Measurements from ENCODE around the gene SP2.

SP2 gene

GRCh38 chr17:47949197-47949759, 53.2 kb downstream of the SP2 start:
- peak; percentile 94 for TF ChIP-seq CTCF (IDR thresholded peaks at IDR 0.05; ENCODE audit: low read depth, low read length, missing control alignments)
- Histone ChIP-seq H3K4me3 (ENCODE audit: low read depth, low read length) (peak overlapping the region; percentile 12), H3K27me3 (replicated peaks) (no peaks in the 10 kb centered on the region), H3K27ac (no peak overlapping the region), H3K36me3 (replicated peaks) (peaks cover 12% of the 10 kb centered on the region)
- in situ Hi-C loops (cut with HindIII; ENCODE audit: low pct_ligation_motif_present, low sequenced_read_pairs): no loop called here
- peak; percentile 70 for DNase-seq

- no peaks in the 10 kb centered on the region for H3K27me3 ChIP-seq (replicated peaks)
- peaks cover 12% of the 10 kb centered on the region for H3K36me3 ChIP-seq (replicated peaks)
- H3K4me3 ChIP-seq (ENCODE audit: low read depth, low read length): no peak overlapping the region
- TF ChIP-seq CTCF (IDR thresholded peaks at IDR 0.05; ENCODE audit: low read depth, low read length, missing control alignments): no peak
- in situ Hi-C loops (cut with HindIII; ENCODE audit: low pct_ligation_motif_present, low sequenced_read_pairs): no loop called here
- DNase-seq: no peak
- no peak overlapping the region for H3K27ac ChIP-seq
Measured at GRCh38 chr17:47949946-47950345, 53.9 kb downstream of the SP2 start.

GRCh38 chr17:47950448-47950847, 54.4 kb downstream of the SP2 start:
- H3K36me3 ChIP-seq (replicated peaks): peaks cover 9% of the 10 kb centered on the region
- H3K4me3 ChIP-seq (ENCODE audit: low read depth, low read length): no peak overlapping the region
- DNase-seq: no peak
- no peaks in the 10 kb centered on the region for H3K27me3 ChIP-seq (replicated peaks)
- in situ Hi-C loops (cut with HindIII; ENCODE audit: low pct_ligation_motif_present, low sequenced_read_pairs): no loop called here
- no peak for TF ChIP-seq CTCF (IDR thresholded peaks at IDR 0.05; ENCODE audit: low read depth, low read length, missing control alignments)
- no peak overlapping the region for H3K27ac ChIP-seq

DNA sequence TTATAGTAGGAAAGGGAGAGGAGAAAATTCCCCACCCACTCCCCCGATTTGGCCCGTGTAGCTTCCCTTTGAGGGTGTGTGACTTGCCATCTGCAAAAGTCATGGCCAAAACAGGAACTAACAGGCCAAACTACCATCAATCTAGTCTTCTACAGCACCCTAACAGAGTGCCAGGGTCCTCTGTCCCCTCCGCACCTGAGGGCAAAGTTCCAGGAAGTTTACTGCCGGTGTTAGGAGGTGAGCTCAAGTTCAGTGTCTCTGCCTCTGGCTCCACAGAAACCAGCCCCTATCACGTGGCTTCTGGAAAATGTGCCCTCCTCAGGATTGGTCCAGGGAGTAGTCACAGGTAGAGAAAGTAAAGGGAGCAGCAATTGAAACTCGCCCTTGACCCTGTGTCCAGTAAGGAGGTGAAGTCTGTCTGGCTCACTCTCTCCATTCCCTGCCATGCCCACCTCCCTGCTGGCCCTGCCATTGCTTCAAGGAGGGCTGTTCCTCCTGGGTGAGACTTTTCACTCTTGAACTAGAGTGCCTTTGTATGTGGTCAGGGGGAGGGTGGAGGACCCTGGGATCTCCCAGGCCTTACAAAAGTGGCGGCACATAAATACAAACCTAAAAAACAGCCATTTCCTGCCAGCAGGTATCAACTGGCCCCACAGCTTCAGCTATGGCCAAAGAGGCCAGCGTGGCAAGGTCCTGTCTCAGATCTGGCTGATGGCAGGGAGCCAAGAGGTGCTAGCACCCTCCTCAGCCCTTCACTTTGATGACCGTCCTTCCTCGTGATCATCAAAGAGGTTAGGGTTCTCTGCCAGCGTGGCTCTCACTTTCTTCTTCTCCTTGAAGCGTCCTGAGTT, 56.4 kb downstream of the SP2 start:
- no peak for TF ChIP-seq CTCF (IDR thresholded peaks at IDR 0.05; ENCODE audit: low read depth, low read length, missing control alignments)
- Histone ChIP-seq H3K4me3 (ENCODE audit: low read depth, low read length) (no peak overlapping the region), H3K27ac (no peak overlapping the region), H3K27me3 (replicated peaks) (no peaks in the 10 kb centered on the region), H3K36me3 (replicated peaks) (no peaks in the 10 kb centered on the region)
- in situ Hi-C loops (cut with HindIII; ENCODE audit: low pct_ligation_motif_present, low sequenced_read_pairs): no loop called here
- DNase-seq: no peak

- in situ Hi-C loops (cut with HindIII; ENCODE audit: low pct_ligation_motif_present, low sequenced_read_pairs): no loop called here
- TF ChIP-seq CTCF (IDR thresholded peaks at IDR 0.05; ENCODE audit: low read depth, low read length, missing control alignments): peak; percentile 30
Measured at GRCh38 chr17:47953909-47954308, 57.9 kb downstream of the SP2 start.

More at GRCh38 chr17:47953909-47954308, 57.9 kb downstream of the SP2 start:
- no peak for DNase-seq
- Histone ChIP-seq H3K27me3 (replicated peaks) (peaks cover 3% of the 10 kb centered on the region), H3K27ac (no peak overlapping the region), H3K4me3 (ENCODE audit: low read depth, low read length) (no peak overlapping the region), H3K36me3 (replicated peaks) (no peaks in the 10 kb centered on the region)

All from brain microvascular endothelial cell (primary cell).